GM19397 (cell line): ENCODE data around the gene AUTS2.
"Not testable (repeated sequence)": the region's sequence is repeated elsewhere in the genome, so short reads cannot be mapped to it uniquely, and the experiment has no call there.

Experiments used
- ATAC-seq: cut with Tn5 transposase; IDR thresholded peaks from one replicate; pipeline ENCODE4 v1.9.1; 2021; ENCODE audit warnings: mild to moderate bottlenecking, moderate library complexity; ENCODE audit not compliant: unreplicated experiment

The AUTS2 gene

DNA sequence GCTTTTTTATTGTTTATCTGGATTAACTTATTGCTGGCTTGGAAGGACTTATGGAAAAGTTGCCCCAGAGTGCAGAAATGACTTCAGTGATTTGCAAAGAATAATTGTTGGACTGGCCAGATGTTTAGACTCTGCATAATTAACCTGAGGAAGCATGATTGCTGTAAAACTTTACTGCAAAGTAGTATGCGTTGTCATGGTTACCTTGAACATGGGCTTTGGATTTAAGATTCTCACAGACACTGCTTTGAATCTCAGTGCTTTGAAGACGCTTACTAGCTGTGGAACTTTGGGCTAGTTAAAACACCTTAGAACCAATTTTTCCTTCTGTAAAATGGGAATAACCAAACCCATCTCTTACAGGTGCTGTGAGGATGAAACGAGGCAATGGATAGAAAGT, 1108.4 kb downstream of the AUTS2 start:
- ATAC-seq, result no peak

- ATAC-seq, result no peak
Observed at GRCh38 chr7:70707823-70708243, 1109.6 kb downstream of the AUTS2 start.

GRCh38 chr7:70710011-70710480, 1111.8 kb downstream of the AUTS2 start:
- ATAC-seq, result no peak

DNA sequence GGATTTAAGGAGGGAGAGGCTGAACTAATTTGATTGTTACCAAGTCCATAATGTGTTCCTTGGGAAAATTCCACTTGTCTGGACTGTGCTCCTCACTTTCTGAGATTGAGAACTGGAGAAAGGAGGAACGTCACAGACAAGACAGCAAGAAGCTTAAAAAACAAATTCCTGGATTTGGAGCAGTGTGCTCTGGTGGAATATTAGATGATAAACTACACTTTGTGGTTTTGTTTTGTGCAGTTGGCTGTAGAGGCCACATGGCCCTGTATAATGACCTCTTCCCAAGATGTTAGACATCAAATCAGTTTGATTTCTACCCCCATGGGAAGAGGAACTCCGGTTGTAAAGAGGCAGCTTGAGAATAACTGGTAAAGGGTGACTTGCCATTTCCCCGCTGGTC, 1112.4 kb downstream of the AUTS2 start:
- ATAC-seq, result no peak

- ATAC-seq, result no peak
Observed at GRCh38 chr7:70711452-70711851, 1113.2 kb downstream of the AUTS2 start.

- ATAC-seq, result no peak
Observed at GRCh38 chr7:70712942-70713341, 1114.7 kb downstream of the AUTS2 start.

DNA sequence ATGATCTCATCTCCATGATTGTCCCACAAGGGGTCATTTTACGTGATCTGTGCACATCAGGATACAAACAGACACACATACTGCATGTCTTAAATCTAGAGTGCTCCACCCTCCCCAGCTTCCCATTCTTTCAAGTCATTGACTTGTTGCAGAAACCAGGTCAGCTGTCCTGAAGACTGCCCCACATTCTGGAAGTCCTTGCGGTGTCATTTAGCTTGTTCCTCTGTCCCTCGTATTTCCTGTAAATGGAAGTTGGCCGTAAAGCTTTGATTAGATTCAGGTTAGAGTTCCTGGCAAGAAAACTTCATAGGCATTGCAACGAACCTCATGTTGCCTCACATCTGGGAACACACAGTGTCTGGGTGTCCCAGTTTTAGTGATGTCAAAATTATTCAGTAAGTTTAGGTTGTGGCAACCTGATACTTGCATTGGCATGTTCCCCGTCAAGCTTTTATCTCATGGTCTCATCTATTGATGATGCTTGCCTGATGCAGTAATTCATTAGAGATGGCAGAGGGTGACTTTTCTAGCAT, 1116.3 kb downstream of the AUTS2 start:
- no peak for ATAC-seq

GRCh38 chr7:70717553-70718329, 1119.5 kb downstream of the AUTS2 start:
- no peak for ATAC-seq

DNA sequence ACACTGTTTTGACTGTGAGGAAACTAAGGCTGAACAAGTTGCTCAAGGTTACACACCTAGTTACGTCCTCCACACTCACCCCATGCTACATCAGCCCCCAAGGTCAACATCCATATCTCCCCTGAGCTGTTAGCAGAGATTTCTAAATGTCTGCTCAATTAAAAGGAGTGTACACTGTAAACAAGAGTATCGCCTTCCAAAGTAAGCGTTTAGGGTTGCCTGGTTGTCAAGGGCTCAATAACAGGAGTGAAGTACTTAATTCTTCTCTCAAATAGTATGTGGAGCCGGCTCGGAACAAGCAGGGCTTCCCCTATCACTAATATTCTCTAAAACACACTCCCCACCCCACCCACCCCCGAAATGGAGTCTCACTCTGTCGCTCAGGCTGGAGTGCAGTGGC, 1120.8 kb downstream of the AUTS2 start:
- ATAC-seq, result no peak

DNA sequence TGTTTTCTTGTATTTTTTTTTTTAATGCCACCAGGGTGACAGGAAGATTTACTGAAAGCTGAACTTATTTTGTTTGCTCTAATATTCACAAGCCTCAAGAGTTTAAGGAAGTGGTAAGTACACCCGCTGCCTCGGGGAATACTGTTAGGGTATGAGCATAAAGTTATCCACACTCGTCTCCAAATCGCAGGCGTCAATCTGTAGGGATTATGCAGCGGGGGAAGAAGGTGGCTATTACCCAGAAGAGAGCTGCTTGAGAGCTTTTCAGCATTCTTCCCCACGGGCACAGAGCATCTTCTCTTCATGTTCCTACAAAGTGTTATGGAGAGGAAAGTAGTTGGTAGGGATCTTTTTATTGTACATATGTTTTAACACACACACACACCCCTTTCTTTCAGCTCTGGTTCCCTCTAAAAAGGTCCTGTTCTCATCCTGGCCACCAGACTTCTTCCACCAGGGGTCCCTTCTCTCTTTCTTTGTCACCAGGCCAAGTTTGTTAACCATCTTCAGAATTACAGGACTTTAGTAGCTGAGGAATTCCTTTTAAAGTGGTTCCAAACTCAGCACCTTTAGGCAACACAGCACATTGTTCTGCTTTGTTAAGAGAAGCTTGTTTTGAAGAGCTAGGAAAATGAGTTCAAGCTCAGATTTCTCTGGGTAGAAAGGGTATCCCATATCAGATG, 1122.1 kb downstream of the AUTS2 start:
- ATAC-seq, result no peak

- no peak for ATAC-seq
Observed at GRCh38 chr7:70721500-70721899, 1123.2 kb downstream of the AUTS2 start.

DNA sequence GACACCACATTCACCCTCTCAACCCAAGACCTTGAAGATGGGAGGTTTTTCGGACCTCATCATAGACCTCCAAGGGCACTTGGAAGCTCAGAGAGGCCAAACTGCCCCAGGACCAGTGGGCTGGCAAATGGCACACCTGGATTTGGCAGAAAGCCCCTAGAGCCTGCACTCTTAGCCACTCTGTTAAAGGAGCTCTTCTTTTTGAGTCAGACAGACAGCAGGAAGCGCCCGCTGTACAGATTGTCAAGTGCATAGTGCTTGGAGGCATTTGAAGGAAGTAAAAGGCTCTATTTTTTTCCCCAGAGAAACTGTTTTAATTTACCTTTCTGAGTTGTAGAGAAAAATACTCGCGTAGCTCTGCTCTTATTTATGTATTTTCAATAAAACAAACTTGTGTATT, 1125.1 kb downstream of the AUTS2 start:
- ATAC-seq, result no peak

DNA sequence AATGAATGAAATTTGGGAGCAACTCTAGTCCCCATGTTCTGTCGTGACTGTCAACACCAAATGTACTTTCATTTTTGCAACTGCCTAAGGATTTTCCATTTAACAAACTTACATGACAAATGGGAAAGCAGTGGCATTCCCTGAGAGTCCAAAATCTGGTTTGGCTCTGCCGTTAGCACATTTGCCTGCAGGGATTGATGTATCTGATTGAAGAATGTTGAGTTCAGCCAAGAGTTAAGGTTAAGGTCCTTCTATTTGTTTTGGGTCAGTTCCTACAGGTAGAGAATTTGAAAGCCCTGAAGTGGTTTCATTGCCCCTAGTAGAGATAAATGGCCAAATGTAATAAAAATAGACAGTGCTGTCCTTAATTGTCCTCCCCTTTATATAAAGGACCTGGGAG, 1127.2 kb downstream of the AUTS2 start:
- no peak for ATAC-seq

- no peak for ATAC-seq
Observed at GRCh38 chr7:70726294-70726693, 1128.0 kb downstream of the AUTS2 start.

- peak; percentile 69 for ATAC-seq
Observed at GRCh38 chr7:70726951-70727378, 1128.7 kb downstream of the AUTS2 start.

DNA sequence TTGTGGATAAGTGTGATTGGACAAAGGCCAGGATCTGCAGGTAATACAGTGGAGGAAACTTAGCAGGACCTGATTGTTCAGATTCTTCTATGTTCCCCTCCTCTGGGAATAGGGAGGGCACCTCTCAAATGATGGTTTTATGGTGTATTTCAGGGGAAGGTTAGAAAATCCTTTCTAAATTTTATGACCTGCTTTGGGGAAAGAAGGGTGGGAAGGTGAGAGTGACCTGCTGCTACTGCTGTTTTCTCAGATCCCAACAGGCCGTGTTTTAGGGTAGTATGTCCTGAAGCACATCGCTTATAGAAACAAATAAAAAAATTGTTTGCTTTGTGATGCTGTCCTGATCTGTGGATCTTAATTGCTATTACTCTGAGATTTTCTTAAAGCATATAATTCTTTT, 1129.6 kb downstream of the AUTS2 start:
- no peak for ATAC-seq

DNA sequence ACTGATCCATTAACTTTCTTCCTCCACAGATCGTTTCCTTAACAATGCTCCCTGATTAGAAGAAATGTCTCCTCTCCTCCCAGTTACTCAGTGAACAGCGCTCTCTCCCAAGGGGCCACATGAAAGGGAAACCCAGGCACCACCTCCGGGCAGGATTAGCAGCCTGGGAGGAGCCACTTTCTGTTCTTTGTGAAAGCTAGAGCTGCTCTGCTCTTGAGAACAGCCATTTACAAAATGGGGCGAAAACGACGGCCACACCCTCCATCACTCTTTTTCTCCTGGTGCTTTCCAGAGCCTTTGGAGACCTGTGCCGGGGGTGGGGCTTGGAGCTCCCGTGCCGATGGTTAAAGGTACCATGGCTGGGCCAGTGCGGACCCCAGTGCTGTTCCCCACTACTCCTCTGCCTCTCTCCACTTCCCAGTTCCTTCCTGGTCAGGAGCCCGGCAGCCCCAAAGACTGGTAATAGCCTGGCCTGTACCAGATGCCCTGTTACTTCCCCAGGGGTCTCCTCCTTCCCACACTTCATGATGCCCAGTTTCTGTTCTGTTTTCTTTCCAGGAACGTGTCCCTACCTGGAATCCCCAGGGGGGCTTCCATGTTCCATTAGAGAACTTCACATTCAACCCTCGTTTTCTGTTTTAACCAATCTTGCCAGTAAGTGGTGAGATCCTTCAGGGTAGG, 1130.7 kb downstream of the AUTS2 start:
- ATAC-seq, result no peak

GRCh38 chr7:70729553-70730157, 1131.4 kb downstream of the AUTS2 start:
- not testable (repeated sequence) for ATAC-seq

GRCh38 chr7:70730451-70731110, 1132.3 kb downstream of the AUTS2 start:
- ATAC-seq, result no peak

- no peak for ATAC-seq
Observed at GRCh38 chr7:70733090-70733489, 1134.8 kb downstream of the AUTS2 start.

DNA sequence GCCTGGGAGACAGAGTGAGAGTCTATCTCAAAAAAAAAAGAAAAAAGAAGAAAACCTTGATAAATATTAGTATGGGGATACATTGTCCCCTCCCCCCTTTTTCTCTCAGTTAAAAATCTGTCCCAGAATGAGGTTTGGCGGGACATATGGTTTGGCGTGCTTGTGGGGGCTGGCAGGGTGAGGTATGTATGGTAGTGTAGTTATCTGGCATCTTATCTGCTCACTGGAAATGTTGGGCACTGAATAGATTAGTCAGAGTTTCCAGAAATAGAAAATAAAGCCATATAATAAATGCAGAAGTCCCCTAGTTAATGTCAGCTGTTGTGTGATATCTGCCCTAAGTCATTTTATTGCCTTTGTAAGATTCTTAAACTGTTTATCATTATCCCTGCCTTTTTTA, 1136.1 kb downstream of the AUTS2 start:
- no peak for ATAC-seq
